Activated naive CD4-positive, alpha-beta T cell (primary cell): ENCODE measurements around the gene IL1B.
A peak's percentile ranks its signal among the peaks of the same experiment; 100 is the strongest.
"Not testable (repeated sequence)": the region's sequence is repeated elsewhere in the genome, so short reads cannot be mapped to it uniquely, and the experiment has no call there.

Source experiments
- DNase-seq, 4 experiments: peaks; one replicate each; lab custom pipeline; 2025; lab: John Stamatoyannopoulos, UW

The IL1B gene

GRCh38 chr2:112836695-112837117 lies at the start of gene IL1B:
TSS of gene IL1B (minus strand) at chr2:112836779. CDS start at chr2:112836229, 550 bp downstream.
- DNase-seq: no peak

GRCh38 chr2:112886291-112886690 lies 49.7 kb upstream of the IL1B start:
- no peak for DNase-seq

GRCh38 chr2:112885506-112885902 lies 48.9 kb upstream of the IL1B start:
- no peak for DNase-seq

- peak; percentile 11 to 54 (median 38) for DNase-seq
Observed at GRCh38 chr2:112884869-112885505, 48.4 kb upstream of the IL1B start.

- DNase-seq: no peak
Observed at GRCh38 chr2:112883669-112884068, 47.1 kb upstream of the IL1B start.

- no peak for DNase-seq
Observed at GRCh38 chr2:112881217-112881985, 44.8 kb upstream of the IL1B start.

- no peak for DNase-seq
Observed at GRCh38 chr2:112880696-112881095, 44.1 kb upstream of the IL1B start.

GRCh38 chr2:112880091-112880531 lies 43.5 kb upstream of the IL1B start:
- no peak for DNase-seq

- no peak for DNase-seq
Observed at GRCh38 chr2:112879491-112880041, 43.0 kb upstream of the IL1B start.

- DNase-seq: no peak
Observed at GRCh38 chr2:112877423-112877822, 40.8 kb upstream of the IL1B start.

- no peak for DNase-seq
Observed at GRCh38 chr2:112876971-112877361, 40.4 kb upstream of the IL1B start.

GRCh38 chr2:112876257-112876970 lies 39.8 kb upstream of the IL1B start:
- no peak for DNase-seq

- no peak for DNase-seq
Observed at GRCh38 chr2:112870841-112871835, 34.6 kb upstream of the IL1B start.

- DNase-seq: no peak
Observed at GRCh38 chr2:112869258-112869842, 32.8 kb upstream of the IL1B start.

GRCh38 chr2:112867701-112868631 lies 31.4 kb upstream of the IL1B start:
- DNase-seq: no peak

GRCh38 chr2:112866128-112866835 lies 29.7 kb upstream of the IL1B start:
- DNase-seq: no peak

GRCh38 chr2:112864072-112864471 lies 27.5 kb upstream of the IL1B start:
- no peak for DNase-seq

GRCh38 chr2:112859406-112860183 lies 23.0 kb upstream of the IL1B start:
- DNase-seq: not testable (repeated sequence)
